HG02678 (cell line): ENCODE data around the gene BAHCC1.
A peak's percentile ranks its signal among the peaks of the same experiment; 100 is the strongest.

Experiments
- ATAC-seq: cut with Tn5 transposase; IDR thresholded peaks from one replicate; pipeline ENCODE4 v1.9.1; 2021; ENCODE audit warnings: mild to moderate bottlenecking, moderate library complexity; ENCODE audit not compliant: unreplicated experiment

Gene BAHCC1

GRCh38 chr17:81511804-81512561 lies 116.7 kb downstream of the BAHCC1 start:
- ATAC-seq: peak; percentile 4

- peak; percentile 54 for ATAC-seq
These were observed 117.5 kb downstream of the BAHCC1 start, which contains the start of gene ACTG1 for GRCh38 chr17:81512562-81513371. Gene ACTG1, minus strand, starts transcription at chr17:81512799. Its CDS starts 445 bp downstream, at chr17:81512354.

- ATAC-seq: no peak
These were observed 118.1 kb downstream of the BAHCC1 start for GRCh38 chr17:81513372-81513752.

GRCh38 chr17:81513753-81514488 lies 118.7 kb downstream of the BAHCC1 start:
- no peak for ATAC-seq

- no peak for ATAC-seq
These were observed 119.2 kb downstream of the BAHCC1 start for GRCh38 chr17:81514489-81514738.

- ATAC-seq: peak; percentile 21
These were observed 119.7 kb downstream of the BAHCC1 start for GRCh38 chr17:81514739-81515529.

GRCh38 chr17:81515530-81516041 lies 120.3 kb downstream of the BAHCC1 start:
- ATAC-seq: no peak
